Heart left ventricle (tissue), 13 donors: ENCODE results near the gene COL16A1.

Experiments used
- CTCF ChIP-seq, 12 donors: fragments of 200-600 bp; sonication (generic) in 4 of 12; IDR thresholded peaks; one replicate each; pipeline versions ENCODE4 v1.5.0 to v1.8.0; 2018 to 2022; ENCODE audit warnings: antibody characterized with exemption in 12 of 12, mild to moderate bottlenecking in 5 of 12
- POLR2A ChIP-seq, 2 donors: fragments of 450-650 bp; IDR thresholded peaks; one replicate each; pipeline ENCODE4 v1.6.1; 2017; ENCODE audit warnings: antibody characterized with exemption in 2 of 2, mild to moderate bottlenecking in 2 of 2, moderate library complexity in 2 of 2
- donor health status: ischemic (EF 13 %, LVEDD 7.1; RV severe dilation, severe dysfunction).
- donor health status: DM: no; HTN: yes; CAD: no.
- donor health status: DM: no; HTN: no; CAD: no.
- donor health status: ischemic (EF 25% LVEDD 6.9; RV normal size, moderate dysfunction).
- donor health status: ischemic (EF 25% LVEDD 5.7; RV mildly dilated, moderate dysfunction).
- donor health status: ischemic (EF 35%, LVEDD 5.7; RV mildly dilated, moderate dysfunction).
- donor health status: nonischemic (EF 11% LVEDD 7.7; RV severe dilation, severe dysfunction).
- donor health status: DM: yes; HTN: yes; CAD: no.
- donor health status: PGD.
- donor health status: ischemic (EF 29% LVEDD 5.4; RV normal size, mild dysfunction).
- donor health status: nonischemic (EF 23%, LVEDD 6.1; RV moderate dilation, normal function).

- TF ChIP-seq CTCF (IDR thresholded peaks at IDR 0.05): no peak
- no peak for TF ChIP-seq POLR2A (IDR thresholded peaks at IDR 0.05)
These were observed 74.8 kb downstream of the COL16A1 start for GRCh38 chr1:31628931-31629556.
